H1 (cell line): ENCODE measurements around the gene FMO5. TPM values are rescaled to one million over a fixed set of nuclear protein-coding genes. Genes with fewer than 3 reads are reported as not detected.

Experiments
- ATF3 ChIP-seq: IDR thresholded peaks from 2 replicates; pipeline ENCODE4 v1.6.1; 2011; ENCODE audit warnings: low read depth, mild to moderate bottlenecking, low read length; ENCODE audit not compliant: insufficient read depth
- CHD1 ChIP-seq: IDR thresholded peaks from 2 replicates; pipeline ENCODE4 v1.6.1; 2012; ENCODE audit warnings: low read depth, low read length, improper control_type of control experiment
- CHD2 ChIP-seq: IDR thresholded peaks from 2 replicates; pipeline ENCODE4 v1.6.1; 2012; ENCODE audit warnings: low read length, improper control_type of control experiment
- CTBP2 ChIP-seq: IDR thresholded peaks from 2 replicates; pipeline ENCODE4 v1.7.0; 2011; ENCODE audit warnings: borderline replicate concordance, mild to moderate bottlenecking, moderate library complexity, mixed read lengths, low read length; ENCODE audit not compliant: insufficient read depth, insufficient read length
- EP300 ChIP-seq, 2 experiments: IDR thresholded peaks; 1 replicate in 1 of 2; 2 replicates in 1 of 2; pipeline ENCODE4 v1.6.1; 2011 to 2012; ENCODE audit warnings: low read depth in 2 of 2, low read length in 2 of 2, mild to moderate bottlenecking in 2 of 2, borderline replicate concordance in 1 of 2, inconsistent platforms in 1 of 2, moderate library complexity in 1 of 2
- FOSL1 ChIP-seq: IDR thresholded peaks from 2 replicates; pipeline ENCODE4 v1.6.1; 2011; ENCODE audit warnings: mild to moderate bottlenecking, low read depth, low read length, moderate library complexity; ENCODE audit not compliant: insufficient read depth
- HDAC2 ChIP-seq, 2 experiments: fragments of 300-600 bp in 1 of 2; sonication (generic) in 1 of 2; IDR thresholded peaks; 2 replicates each; pipeline ENCODE4 v1.6.1; 2011 to 2012; ENCODE audit warnings: low read depth in 2 of 2, low read length in 2 of 2, mild to moderate bottlenecking in 2 of 2, moderate library complexity in 2 of 2, borderline replicate concordance in 1 of 2, inconsistent platforms in 1 of 2
- JUND ChIP-seq: IDR thresholded peaks from 2 replicates; pipeline ENCODE4 v1.6.1; 2011; ENCODE audit warnings: mild to moderate bottlenecking, improper control_type of control experiment, low read length
- KDM4A ChIP-seq: IDR thresholded peaks from one replicate; pipeline ENCODE4 v1.7.1; 2012; ENCODE audit warnings: low read depth, mild to moderate bottlenecking, moderate library complexity, low read length, inconsistent platforms; ENCODE audit not compliant: severe bottlenecking
- KDM5A ChIP-seq: fragments of 200-600 bp; IDR thresholded peaks from 2 replicates; pipeline ENCODE4 v1.7.1; 2012; ENCODE audit warnings: mild to moderate bottlenecking, low read length, inconsistent platforms, mixed read lengths
- MAFK ChIP-seq: IDR thresholded peaks from 2 replicates; pipeline ENCODE4 v1.6.1; 2012; ENCODE audit warnings: low read depth, mild to moderate bottlenecking, improper control_type of control experiment, low read length
- NANOG ChIP-seq: IDR thresholded peaks from 2 replicates; pipeline ENCODE4 v1.6.1; 2011; ENCODE audit warnings: low read length, low read depth, mild to moderate bottlenecking, inconsistent platforms; ENCODE audit not compliant: insufficient read depth, poor library complexity, severe bottlenecking
- RBBP5 ChIP-seq: IDR thresholded peaks from 2 replicates; pipeline ENCODE4 v1.7.1; 2012; ENCODE audit warnings: low read depth, mild to moderate bottlenecking, inconsistent platforms, low read length, moderate library complexity, borderline replicate concordance
- RNF2 ChIP-seq: fragments of 200-900, 300-1000 bp; sonication (generic); IDR thresholded peaks from 2 replicates; pipeline ENCODE4 v1.7.1; 2016; ENCODE audit warnings: borderline replicate concordance, low read depth, mild to moderate bottlenecking, antibody characterized with exemption, low read length; ENCODE audit not compliant: poor library complexity, severe bottlenecking; ENCODE audit errors: missing control alignments
- SIX5 ChIP-seq: IDR thresholded peaks from 2 replicates; pipeline ENCODE4 v1.6.1; 2011; ENCODE audit warnings: mild to moderate bottlenecking, low read depth, low read length
- SP4 ChIP-seq: IDR thresholded peaks from 2 replicates; pipeline ENCODE4 v1.6.1; 2012; ENCODE audit warnings: low read length, inconsistent platforms
- TAF7 ChIP-seq: optimal IDR thresholded peaks from 2 replicates; pipeline ENCODE3; 2011; ENCODE audit warnings: low read depth, mild to moderate bottlenecking, inconsistent platforms, low read length, moderate library complexity, borderline replicate concordance
- TCF12 ChIP-seq: IDR thresholded peaks from 2 replicates; pipeline ENCODE4 v1.6.1; 2011; ENCODE audit warnings: low read depth, mild to moderate bottlenecking, low read length
- polyA plus RNA-seq, 7 experiments: library from polyadenylated mRNA; depleted of rRNA in 3 of 7; stranded (reverse) in 5 of 7; unstranded in 2 of 7; fragments of >200 nt in 5 of 7; fragments of 200-250 nt in 2 of 7; gene quantifications; 1 replicate in 5 of 7; 2 replicates in 1 of 7; 4 replicates in 1 of 7; pipeline versions ENCODE4 v1.2.1 to v1.2.3, GENCODE V29; 2011 to 2013; ENCODE audit warnings: missing spikeins in 2 of 7, mixed read lengths in 2 of 7
- total RNA-seq: library from RNA; stranded (reverse); fragmentation: NEBNext Ultra II Directional; extraction: Animal tissue kit (Norgen Biotek cat#: 25700); gene quantifications from 2 replicates; pipeline ENCODE4 v1.2.1, GENCODE V29; 2021
- TF ChIP-seq, protein P1 (sequence below): IDR thresholded peaks from 2 replicates; pipeline ENCODE4 v1.6.1; 2012; ENCODE audit warnings: inconsistent platforms
- TF ChIP-seq, protein P2 (sequence below): IDR thresholded peaks from 2 replicates; pipeline ENCODE4 v1.6.1; 2011; ENCODE audit warnings: low read length, improper control_type of control experiment

The FMO5 gene
- total and polyA plus RNA-seq, 2 of the 8 experiments (the other 6 are each of a cell fraction or from before 2014, with no cell fraction given): 0.27 to 0.34 TPM

DNA sequence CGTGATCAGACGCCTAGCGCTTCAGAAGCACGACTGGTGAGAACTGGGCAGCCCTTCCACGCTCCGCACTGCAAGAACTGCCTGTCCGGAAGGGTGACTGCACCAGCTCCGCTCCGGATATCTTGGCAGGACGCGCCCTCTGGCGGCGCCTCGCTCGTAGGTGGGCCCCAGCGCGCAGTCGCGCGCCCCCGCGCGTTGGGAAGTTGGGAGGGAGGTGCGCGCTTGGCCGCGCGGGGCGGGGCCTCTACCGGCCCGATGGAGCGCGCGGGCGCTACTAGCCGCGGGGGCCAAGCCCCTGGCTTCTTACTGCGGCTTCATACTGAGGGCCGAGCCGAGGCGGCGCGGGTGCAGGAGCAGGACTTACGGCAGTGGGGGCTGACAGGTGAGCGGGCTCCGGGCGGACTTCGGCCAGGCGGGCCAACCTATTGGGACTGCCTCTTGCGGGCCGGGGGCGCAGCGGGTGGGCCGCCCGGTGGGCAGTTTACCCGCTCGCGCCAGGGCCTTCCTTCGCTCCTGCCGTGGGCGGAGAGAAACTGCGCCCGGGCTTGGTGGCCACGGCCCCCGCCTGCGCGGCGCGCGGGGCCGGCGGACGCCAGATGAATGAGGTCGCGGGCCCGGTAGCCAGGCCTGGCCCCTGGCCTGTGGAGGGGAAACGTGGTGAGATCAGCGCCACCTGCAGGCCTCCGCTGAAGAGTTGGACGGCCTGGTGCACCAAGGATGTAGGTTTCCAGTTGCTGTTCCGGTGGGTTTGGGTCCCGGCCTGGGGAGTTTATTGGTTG, 17.5 kb upstream of the FMO5 start, which contains the start of gene CHD1L (continued):
- TF ChIP-seq RNF2 (no peak), CHD2 (no peak), RBBP5 (peak; percentile 88; the same call in 1 of the 2 replicates), TCF12 (no peak), MAFK (no peak), TAF7 (peak; percentile 79), FOSL1 (0 out of 2 replicates have a peak, but pooled peaks have one; percentile 36), CTBP2 (no peak), NANOG (peak; percentile 19), KDM5A (0 out of 2 replicates have a peak, but pooled peaks have one; percentile 21), CHD1 (no peak), SIX5 (no peak), JUND (peak; percentile 51; the same call in 1 of the 2 replicates), EP300 (IDR thresholded peaks at IDR 0.05; ENCODE audit: borderline replicate concordance in 1 of 2, low read depth in 2 of 2, low read length in 2 of 2) (no peak; a peak in 1 of 3 replicates), SP4 (no peak), ATF3 (no peak), HDAC2 (IDR thresholded peaks at IDR 0.05; ENCODE audit: borderline replicate concordance in 1 of 2, low read depth in 2 of 2, low read length in 2 of 2) (peak in 1 of 2 experiments; percentile 66; a peak in 1 of 4 replicates), KDM4A (peak; percentile 94)
- TF ChIP-seq, protein P1, sequence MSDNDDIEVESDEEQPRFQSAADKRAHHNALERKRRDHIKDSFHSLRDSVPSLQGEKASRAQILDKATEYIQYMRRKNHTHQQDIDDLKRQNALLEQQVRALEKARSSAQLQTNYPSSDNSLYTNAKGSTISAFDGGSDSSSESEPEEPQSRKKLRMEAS: peak; percentile 79
- TF ChIP-seq, protein P2, sequence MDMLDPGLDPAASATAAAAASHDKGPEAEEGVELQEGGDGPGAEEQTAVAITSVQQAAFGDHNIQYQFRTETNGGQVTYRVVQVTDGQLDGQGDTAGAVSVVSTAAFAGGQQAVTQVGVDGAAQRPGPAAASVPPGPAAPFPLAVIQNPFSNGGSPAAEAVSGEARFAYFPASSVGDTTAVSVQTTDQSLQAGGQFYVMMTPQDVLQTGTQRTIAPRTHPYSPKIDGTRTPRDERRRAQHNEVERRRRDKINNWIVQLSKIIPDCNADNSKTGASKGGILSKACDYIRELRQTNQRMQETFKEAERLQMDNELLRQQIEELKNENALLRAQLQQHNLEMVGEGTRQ: no peak
